ENCODE results near the gene TRMT2A. TPM values are rescaled to one million over a fixed set of nuclear protein-coding genes. Genes with fewer than 3 reads are reported as not detected.

Gene TRMT2A
- total RNA-seq, 1 experiment from 2014 or later, result 66.7 TPM

- H3K36me3 ChIP-seq (ENCODE audit: control insufficient read depth, insufficient read depth, low read length), result no peaks in the 10 kb centered on the region; the same call in 1 of the 2 replicates
- H3K27ac ChIP-seq (ENCODE audit: low read length), result no peak overlapping the region
- no peaks in the 10 kb centered on the region for H3K9me3 ChIP-seq (ENCODE audit: control insufficient read depth, insufficient read depth, low read depth, low read length)
- TF ChIP-seq REST (IDR thresholded peaks at IDR 0.05; ENCODE audit: insufficient read depth in 1 of 2, low read depth in 2 of 2, low read length in 1 of 2) (no peak), CTCF (IDR thresholded peaks at IDR 0.05) (no peak), SIN3A (IDR thresholded peaks at IDR 0.05; ENCODE audit: borderline replicate concordance, insufficient read depth, low read depth, low read length) (no peak), POLR2AphosphoS5 (IDR thresholded peaks at IDR 0.05; ENCODE audit: low read depth, low read length) (no peak), TCF7L2 (IDR thresholded peaks at IDR 0.05; ENCODE audit: low read depth, low read length) (no peak)
- H3K4me3 ChIP-seq (ENCODE audit: low read depth in 2 of 2, low read length in 2 of 2), result no peak overlapping the region
- CTCF ChIA-PET, result no interaction called here
- in situ Hi-C loops (cut with HindIII; ENCODE audit: low pct_unique_long_range_greater_than_20kb, low sequenced_read_pairs), result no loop called here
- intact Hi-C loops (cut with micrococcal nuclease; ENCODE audit: unreplicated experiment), result no loop called here
- H3K27me3 ChIP-seq (ENCODE audit: control insufficient read depth, insufficient read depth, low read length), result no peaks in the 10 kb centered on the region
- no TSS peak for BruUV-seq (replicated peaks)
- POLR2A ChIA-PET, result no interaction called here
- DNase-seq (ENCODE audit: low read depth, low spot score) (no peak), ATAC-seq (no peak)
- H3K4me1 ChIP-seq (ENCODE audit: control insufficient read depth, insufficient read depth, low read length), result no peaks in the 10 kb centered on the region
Observed at GRCh38 chr22:20137113-20137512, 20.1 kb upstream of the TRMT2A start.

GRCh38 chr22:20136603-20136873, 19.5 kb upstream of the TRMT2A start:
- POLR2A ChIA-PET, result no interaction called here
- ATAC-seq, result no peak
- no peak overlapping the region for H3K27ac ChIP-seq (ENCODE audit: low read length)
- intact Hi-C loops (cut with micrococcal nuclease; ENCODE audit: unreplicated experiment), result no loop called here
- CTCF ChIA-PET, result no interaction called here
- no peak overlapping the region for H3K4me3 ChIP-seq (ENCODE audit: low read depth in 2 of 2, low read length in 2 of 2)
- no peaks in the 10 kb centered on the region for H3K9me3 ChIP-seq (ENCODE audit: control insufficient read depth, insufficient read depth, low read depth, low read length)
- H3K36me3 ChIP-seq (ENCODE audit: control insufficient read depth, insufficient read depth, low read length), result peaks cover 2% of the 10 kb centered on the region; the same call in 1 of the 2 replicates
- in situ Hi-C loops (cut with HindIII; ENCODE audit: low pct_unique_long_range_greater_than_20kb, low sequenced_read_pairs), result no loop called here
- no peaks in the 10 kb centered on the region for H3K4me1 ChIP-seq (ENCODE audit: control insufficient read depth, insufficient read depth, low read length)
- H3K27me3 ChIP-seq (ENCODE audit: control insufficient read depth, insufficient read depth, low read length), result no peaks in the 10 kb centered on the region
- TF ChIP-seq TCF7L2 (IDR thresholded peaks at IDR 0.05; ENCODE audit: low read depth, low read length) (no peak), SIN3A (IDR thresholded peaks at IDR 0.05; ENCODE audit: borderline replicate concordance, insufficient read depth, low read depth, low read length) (no peak), POLR2AphosphoS5 (IDR thresholded peaks at IDR 0.05; ENCODE audit: low read depth, low read length) (no peak), CTCF (IDR thresholded peaks at IDR 0.05) (no peak), REST (IDR thresholded peaks at IDR 0.05; ENCODE audit: insufficient read depth in 1 of 2, low read depth in 2 of 2, low read length in 1 of 2) (no peak)
- no TSS peak for BruUV-seq (replicated peaks)
- no peak for DNase-seq (ENCODE audit: low read depth, low spot score)

Data from Panc1 (cell line).